PC-3 (cell line): ENCODE results near the gene MDFIC. TPM values are rescaled to one million over a fixed set of nuclear protein-coding genes. Genes with fewer than 3 reads are reported as not detected.
A peak's percentile ranks its signal among the peaks of the same experiment; 100 is the strongest.

Experiments
- ATAC-seq: fragments of 200-7000 bp; cut with Tn5 transposase; 2 replicates; pipeline ENCODE4 v1.9.1; 2020; ENCODE audit warnings: mild to moderate bottlenecking, moderate library complexity
- BruUV-seq: library from RNA; stranded (reverse); fragments of 400-500 nt; replicated peaks from 2 replicates; lab custom pipeline; 2021; lab: Mats Ljungman, UMichigan
- CTCF ChIA-PET: fragments of 300-600 bp; sonication (Branson Sonifier 250); formaldehyde crosslinking; loops from one replicate; lab custom pipeline; 2022; ENCODE audit warnings: antibody characterized with exemption; lab: Charles Lee
- POLR2A ChIA-PET: fragments of 300-600 bp; sonication (Branson Sonifier 250); formaldehyde crosslinking; loops from one replicate; lab custom pipeline; 2022; ENCODE audit warnings: antibody characterized with exemption; ENCODE audit not compliant: unreplicated experiment; lab: Charles Lee
- DNase-seq: peaks from one replicate; pipeline ENCODE4 v3.0.0-alpha.2; 2015
- H2AFZ ChIP-seq: fragments of 300-600 bp; sonication (generic); 2 replicates; pipeline ENCODE4 v1.6.0; 2016; ENCODE audit warnings: antibody characterized with exemption, low read length
- H3F3A ChIP-seq: fragments of 300-600 bp; sonication (generic); one replicate; pipeline ENCODE4 v1.6.0; 2017; ENCODE audit warnings: antibody characterized with exemption, low read length, control low read depth, mild to moderate bottlenecking; ENCODE audit not compliant: unreplicated experiment
- H3K27ac ChIP-seq: fragments of 300-600 bp; sonication (generic); 2 replicates; pipeline ENCODE4 v1.5.1; 2016; ENCODE audit warnings: mild to moderate bottlenecking, low read length
- H3K27me3 ChIP-seq: fragments of 300-600 bp; sonication (generic); 2 replicates; pipeline ENCODE4 v1.6.1; 2016; ENCODE audit warnings: low read length, mixed read lengths
- H3K36me3 ChIP-seq: fragments of 300-600 bp; sonication (generic); 2 replicates; pipeline ENCODE4 v1.6.1; 2016; ENCODE audit warnings: low read depth, mixed run types, low read length, mixed read lengths
- H3K4me1 ChIP-seq: fragments of 300-600 bp; sonication (generic); 2 replicates; pipeline ENCODE4 v1.5.1; 2016; ENCODE audit warnings: low read length; ENCODE audit not compliant: insufficient read depth
- H3K4me2 ChIP-seq: fragments of 300-600 bp; sonication (generic); 2 replicates; pipeline ENCODE4 v1.6.0; 2016; ENCODE audit warnings: low read length
- H3K4me3 ChIP-seq: fragments of 300-600 bp; sonication (generic); 2 replicates; pipeline ENCODE4 v1.5.1; 2016; ENCODE audit warnings: mild to moderate bottlenecking, low read length, mixed read lengths
- H3K79me2 ChIP-seq: fragments of 300-600 bp; sonication (generic); 2 replicates; pipeline ENCODE4 v1.6.1; 2017; ENCODE audit warnings: low read length, mixed read lengths
- H3K9ac ChIP-seq: fragments of 300-600 bp; sonication (generic); 2 replicates; pipeline ENCODE4 v1.6.0; 2016; ENCODE audit warnings: mild to moderate bottlenecking, low read length
- H3K9me2 ChIP-seq: fragments of 300-600 bp; sonication (generic); replicated peaks from 2 replicates; pipeline ENCODE4 v1.6.1; 2016; ENCODE audit warnings: mixed run types, low read length, mixed read lengths
- H3K9me3 ChIP-seq: fragments of 300-600 bp; sonication (generic); 2 replicates; pipeline ENCODE4 v1.6.1; 2016; ENCODE audit warnings: low read length, mixed read lengths
- H4K20me1 ChIP-seq: fragments of 300-600 bp; sonication (generic); 2 replicates; pipeline ENCODE4 v1.6.1; 2016; ENCODE audit warnings: low read length, mixed read lengths
- EZH2 ChIP-seq: fragments of 300-600 bp; sonication (generic); IDR thresholded peaks from one replicate; pipeline ENCODE4 v1.6.1; 2017; ENCODE audit warnings: antibody characterized with exemption, mild to moderate bottlenecking, low read length; ENCODE audit not compliant: unreplicated experiment
- EZH2phosphoT487 ChIP-seq: fragments of 300-600 bp; sonication (generic); IDR thresholded peaks from 2 replicates; pipeline ENCODE4 v1.6.1; 2018; ENCODE audit warnings: mild to moderate bottlenecking, antibody characterized with exemption, low read length, borderline replicate concordance
- intact Hi-C: fragments of 100-400 bp; cut with micrococcal nuclease; formaldehyde crosslinking; loops from 2 replicates; pipeline ENCODE4 v1.9.0; 2023
- total RNA-seq: library from RNA; depleted of rRNA; stranded (reverse); fragments of >200 nt; gene quantifications from 2 replicates; pipeline ENCODE4 v1.2.3, GENCODE V29; 2014
- TF ChIP-seq, protein P1 (sequence below): fragments of 300-600 bp; sonication (generic); conservative IDR thresholded peaks from 2 replicates; pipeline ENCODE4 v1.5.1; 2017; ENCODE audit warnings: antibody characterized with exemption, low read depth, mild to moderate bottlenecking, low read length

The MDFIC gene
- total RNA-seq, 1 experiment from 2014 or later, result 33.9 TPM

DNA sequence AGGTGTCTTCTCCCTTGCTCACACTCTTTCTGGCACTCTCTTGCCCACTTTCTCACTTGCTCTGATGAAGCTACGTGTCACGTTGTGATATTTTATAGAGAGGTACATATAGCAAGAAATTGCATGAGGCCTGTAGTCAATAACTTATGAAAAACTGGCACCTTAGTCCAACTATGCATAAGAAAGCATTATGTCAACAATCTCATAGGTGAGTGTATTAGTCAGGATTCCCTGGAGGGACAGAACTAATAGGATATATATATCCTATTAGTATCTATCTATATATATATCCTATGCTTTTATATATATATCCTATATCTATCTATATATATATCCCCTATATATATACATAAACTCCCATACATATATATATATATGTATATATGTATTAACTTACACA lies 18.8 kb upstream of the MDFIC start:
- ATAC-seq, result no peak
- Histone ChIP-seq H3K79me2 (no peaks in the 10 kb centered on the region), H3K27me3 (no peaks in the 10 kb centered on the region), H3F3A (no peaks in the 10 kb centered on the region), H3K36me3 (no peaks in the 10 kb centered on the region), H3K9me2 (no peaks in the 10 kb centered on the region), H3K4me3 (no peak overlapping the region), H3K9ac (no peak overlapping the region), H2AFZ (no peak overlapping the region), H3K9me3 (no peaks in the 10 kb centered on the region), H3K4me2 (no peak overlapping the region), H3K27ac (no peak overlapping the region), H4K20me1 (no peaks in the 10 kb centered on the region), H3K4me1 (peaks cover 33% of the 10 kb centered on the region)
- intact Hi-C loops, result no loop called here
- ChIA-PET POLR2A (no interaction called here), CTCF (no interaction called here)
- TF ChIP-seq, protein P1, sequence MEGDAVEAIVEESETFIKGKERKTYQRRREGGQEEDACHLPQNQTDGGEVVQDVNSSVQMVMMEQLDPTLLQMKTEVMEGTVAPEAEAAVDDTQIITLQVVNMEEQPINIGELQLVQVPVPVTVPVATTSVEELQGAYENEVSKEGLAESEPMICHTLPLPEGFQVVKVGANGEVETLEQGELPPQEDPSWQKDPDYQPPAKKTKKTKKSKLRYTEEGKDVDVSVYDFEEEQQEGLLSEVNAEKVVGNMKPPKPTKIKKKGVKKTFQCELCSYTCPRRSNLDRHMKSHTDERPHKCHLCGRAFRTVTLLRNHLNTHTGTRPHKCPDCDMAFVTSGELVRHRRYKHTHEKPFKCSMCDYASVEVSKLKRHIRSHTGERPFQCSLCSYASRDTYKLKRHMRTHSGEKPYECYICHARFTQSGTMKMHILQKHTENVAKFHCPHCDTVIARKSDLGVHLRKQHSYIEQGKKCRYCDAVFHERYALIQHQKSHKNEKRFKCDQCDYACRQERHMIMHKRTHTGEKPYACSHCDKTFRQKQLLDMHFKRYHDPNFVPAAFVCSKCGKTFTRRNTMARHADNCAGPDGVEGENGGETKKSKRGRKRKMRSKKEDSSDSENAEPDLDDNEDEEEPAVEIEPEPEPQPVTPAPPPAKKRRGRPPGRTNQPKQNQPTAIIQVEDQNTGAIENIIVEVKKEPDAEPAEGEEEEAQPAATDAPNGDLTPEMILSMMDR, result no peak
- TF ChIP-seq EZH2, result no peak
- no peak for TF ChIP-seq EZH2phosphoT487
- peak; percentile 44 for DNase-seq
- no TSS peak for BruUV-seq

DNA sequence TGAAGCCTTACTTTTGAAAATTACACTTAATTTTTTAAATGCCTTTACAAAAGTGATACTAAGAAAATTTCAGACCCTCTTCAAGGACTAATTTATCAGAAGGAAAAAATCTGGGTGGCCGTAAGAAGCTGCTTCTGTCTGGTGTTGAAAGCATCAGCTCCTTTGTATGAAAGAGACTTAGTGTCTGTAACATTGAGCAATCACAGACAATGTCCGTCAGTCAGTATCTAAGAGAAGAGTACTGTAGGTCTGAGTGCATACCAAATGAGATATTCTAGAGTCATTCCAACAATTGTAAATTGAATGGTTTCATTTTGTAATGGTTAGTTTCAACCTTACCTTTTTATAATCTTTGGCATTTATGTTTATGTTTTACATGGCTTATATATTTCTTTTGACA lies 11.1 kb upstream of the MDFIC start:
- no peak for ATAC-seq
- H3K4me1 ChIP-seq, result no peaks in the 10 kb centered on the region
- H3K27me3 ChIP-seq, result no peaks in the 10 kb centered on the region
- intact Hi-C loops, result no loop called here
- TF ChIP-seq, protein P1, result no peak
- no peak for TF ChIP-seq EZH2phosphoT487
- TF ChIP-seq EZH2, result no peak
- DNase-seq, result no peak
- no peaks in the 10 kb centered on the region for H3F3A ChIP-seq
- no peaks in the 10 kb centered on the region for H3K36me3 ChIP-seq
- no peak overlapping the region for H3K9ac ChIP-seq
- H4K20me1 ChIP-seq, result no peaks in the 10 kb centered on the region
- CTCF ChIA-PET, result no interaction called here
- POLR2A ChIA-PET, result no interaction called here
- H3K4me3 ChIP-seq, result no peak overlapping the region
- no peak overlapping the region for H3K27ac ChIP-seq
- no peaks in the 10 kb centered on the region for H3K9me3 ChIP-seq
- no peak overlapping the region for H2AFZ ChIP-seq
- H3K4me2 ChIP-seq, result no peak overlapping the region
- no peaks in the 10 kb centered on the region for H3K9me2 ChIP-seq
- BruUV-seq, result no TSS peak
- H3K79me2 ChIP-seq, result no peaks in the 10 kb centered on the region

DNA sequence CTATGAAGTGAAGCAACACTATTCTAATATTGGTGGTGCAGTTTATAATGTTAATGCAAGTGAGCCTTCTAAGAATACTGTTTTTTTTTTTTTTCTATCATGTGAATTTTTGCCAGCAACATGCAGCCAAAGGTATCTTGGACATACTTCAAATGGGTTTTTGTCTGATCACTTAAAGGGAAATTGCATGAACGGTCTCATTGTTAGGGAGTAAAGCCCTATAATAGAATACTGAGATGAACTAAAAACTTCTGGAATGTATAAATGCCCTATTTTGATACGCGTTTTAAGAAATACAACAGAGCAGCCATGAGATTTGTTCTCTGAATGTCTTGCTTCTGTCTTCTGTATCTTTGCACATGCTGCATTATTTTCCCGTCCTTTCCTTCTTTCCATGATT lies 10.5 kb upstream of the MDFIC start:
- ChIA-PET POLR2A (no interaction called here), CTCF (no interaction called here)
- Histone ChIP-seq H3F3A (no peaks in the 10 kb centered on the region), H2AFZ (no peak overlapping the region), H3K4me2 (no peak overlapping the region), H4K20me1 (no peaks in the 10 kb centered on the region), H3K4me1 (no peaks in the 10 kb centered on the region), H3K4me3 (no peak overlapping the region), H3K9ac (no peak overlapping the region), H3K27me3 (no peaks in the 10 kb centered on the region), H3K9me3 (no peaks in the 10 kb centered on the region), H3K27ac (no peak overlapping the region), H3K9me2 (no peaks in the 10 kb centered on the region), H3K79me2 (no peaks in the 10 kb centered on the region), H3K36me3 (no peaks in the 10 kb centered on the region)
- intact Hi-C loops, result no loop called here
- no TSS peak for BruUV-seq
- DNase-seq (no peak), ATAC-seq (no peak)
- TF ChIP-seq EZH2phosphoT487 (no peak), EZH2 (no peak)
- TF ChIP-seq, protein P1, result no peak
